ENCODE data around the gene LRRK1. TPM values are rescaled to one million over a fixed set of nuclear protein-coding genes. Genes with fewer than 3 reads are reported as not detected.

LRRK1 gene
- total and polyA plus RNA-seq, 2 experiments from 2014 or later: 2.6 to 4.5 TPM

GRCh38 chr15:101058735-101059134 lies 139.6 kb downstream of the LRRK1 start:
- H3F3A ChIP-seq (replicated peaks; ENCODE audit: low read depth): 0 out of 2 replicates have a peak, but pooled peaks cover 5% of the 10 kb centered on the region
- H3K36me3 ChIP-seq (ENCODE audit: insufficient read depth): peaks cover 9% of the 10 kb centered on the region; the same call in 1 of the 2 replicates
- no peak overlapping the region for H3K4me3 ChIP-seq
- peaks cover 17% of the 10 kb centered on the region for H3K4me1 ChIP-seq (ENCODE audit: insufficient read depth)
- no peaks in the 10 kb centered on the region for H4K20me1 ChIP-seq (replicated peaks; ENCODE audit: insufficient read depth)
- no peak overlapping the region for H2AFZ ChIP-seq
- peaks cover 28% of the 10 kb centered on the region for H3K4me1 Mint-ChIP-seq
- H3K27me3 ChIP-seq (ENCODE audit: insufficient read depth): no peaks in the 10 kb centered on the region
- H3K9me3 Mint-ChIP-seq: peaks cover 21% of the 10 kb centered on the region
- ATAC-seq: no peak
- H3K79me2 ChIP-seq (replicated peaks; ENCODE audit: insufficient read depth): no peaks in the 10 kb centered on the region
- no peak overlapping the region for H3K27ac ChIP-seq (ENCODE audit: low read depth)
- H3K27ac Mint-ChIP-seq: no peak overlapping the region
- DNase-seq (ENCODE audit: low spot score): no peak
- peaks cover 7% of the 10 kb centered on the region for H3K9me2 ChIP-seq (ENCODE audit: insufficient read depth)
- H3K4me2 ChIP-seq: no peak overlapping the region
- peaks cover 33% of the 10 kb centered on the region for H3K36me3 Mint-ChIP-seq (ENCODE audit: low read depth)
- H3K4me3 Mint-ChIP-seq: no peak overlapping the region
- H3K27me3 Mint-ChIP-seq (ENCODE audit: insufficient read depth, low read depth, poor library complexity): peaks cover 23% of the 10 kb centered on the region
- TF ChIP-seq ETS1 (IDR thresholded peaks at IDR 0.05) (no peak), ZNF114 (CRISPR knock-in tag; IDR thresholded peaks at IDR 0.05) (no peak), STAT1 (IDR thresholded peaks at IDR 0.05; ENCODE audit: unreplicated experiment) (no peak), CTCF (conservative IDR thresholded peaks at IDR 0.05; ENCODE audit: low read depth in 2 of 2) (no peak), JUNB (IDR thresholded peaks at IDR 0.05; ENCODE audit: unreplicated experiment) (no peak), POLR2AphosphoS5 (IDR thresholded peaks at IDR 0.05; ENCODE audit: low read depth) (no peak), ZNF331 (CRISPR knock-in tag; IDR thresholded peaks at IDR 0.05; ENCODE audit: low read depth) (no peak), EZH2phosphoT487 (IDR thresholded peaks at IDR 0.05; ENCODE audit: unreplicated experiment) (no peak), REST (IDR thresholded peaks at IDR 0.05; ENCODE audit: unreplicated experiment) (no peak), EZH2 (IDR thresholded peaks at IDR 0.05; ENCODE audit: low read depth, unreplicated experiment) (no peak), ZNF462 (CRISPR knock-in tag; IDR thresholded peaks at IDR 0.05) (no peak), CREB1 (CRISPR knock-in tag; IDR thresholded peaks at IDR 0.05; ENCODE audit: low read depth) (no peak)

Measured in GM23338 (cell line).